C1 segment of cervical spinal cord (tissue), 14 donors: Measurements from ENCODE around the gene HTD2.

Experiments used
- DNase-seq, 14 donors: peaks; one replicate each; lab custom pipeline; 2025; lab: John Stamatoyannopoulos, UW

HTD2 gene

GRCh38 chr3:58291671-58292338 is 14.5 kb upstream of the HTD2 start:
- DNase-seq = no peak

- no peak for DNase-seq
Measured at GRCh38 chr3:58292866-58293265, 13.5 kb upstream of the HTD2 start.

- DNase-seq = peak in 9 of 14 donors; percentile 27 to 86 (median 48)
Measured at GRCh38 chr3:58293516-58293915, 12.8 kb upstream of the HTD2 start.

- peak in 11 of 14 donors; percentile 31 to 73 (median 63) for DNase-seq
Measured at GRCh38 chr3:58296269-58296668, 10.1 kb upstream of the HTD2 start.

- no peak for DNase-seq
Measured at GRCh38 chr3:58296843-58297242, 9.5 kb upstream of the HTD2 start.

- DNase-seq = no peak
Measured at GRCh38 chr3:58298190-58298589, 8.1 kb upstream of the HTD2 start.

- DNase-seq = no peak
Measured at GRCh38 chr3:58299075-58299474, 7.2 kb upstream of the HTD2 start.

- DNase-seq = peak in 3 of 14 donors; percentile 8 to 55 (median 20)
Measured at GRCh38 chr3:58299839-58300516, 6.3 kb upstream of the HTD2 start.

- DNase-seq = no peak
Measured at GRCh38 chr3:58307639-58308215, 1.4 kb downstream of the HTD2 start.

GRCh38 chr3:58308728-58309127 is 2.4 kb downstream of the HTD2 start:
- no peak for DNase-seq

- DNase-seq = no peak
Measured at GRCh38 chr3:58317811-58318210, 11.5 kb downstream of the HTD2 start.

- no peak for DNase-seq
Measured at GRCh38 chr3:58321791-58322190, 15.5 kb downstream of the HTD2 start.

- DNase-seq = no peak
Measured at GRCh38 chr3:58322793-58323192, 16.5 kb downstream of the HTD2 start.

- DNase-seq = no peak
Measured at GRCh38 chr3:58323529-58324390, 17.4 kb downstream of the HTD2 start.

- DNase-seq = no peak
Measured at GRCh38 chr3:58324391-58325390, 18.4 kb downstream of the HTD2 start.

- no peak for DNase-seq
Measured at GRCh38 chr3:58325525-58325992, 19.2 kb downstream of the HTD2 start.

GRCh38 chr3:58326267-58326900 is 20.1 kb downstream of the HTD2 start:
- DNase-seq = no peak

- DNase-seq = no peak
Measured at GRCh38 chr3:58329150-58329921, 23.0 kb downstream of the HTD2 start.

GRCh38 chr3:58329922-58330413 is 23.6 kb downstream of the HTD2 start:
- DNase-seq = no peak
